Measurements from ENCODE around the gene PRPH.

Gene PRPH

DNA sequence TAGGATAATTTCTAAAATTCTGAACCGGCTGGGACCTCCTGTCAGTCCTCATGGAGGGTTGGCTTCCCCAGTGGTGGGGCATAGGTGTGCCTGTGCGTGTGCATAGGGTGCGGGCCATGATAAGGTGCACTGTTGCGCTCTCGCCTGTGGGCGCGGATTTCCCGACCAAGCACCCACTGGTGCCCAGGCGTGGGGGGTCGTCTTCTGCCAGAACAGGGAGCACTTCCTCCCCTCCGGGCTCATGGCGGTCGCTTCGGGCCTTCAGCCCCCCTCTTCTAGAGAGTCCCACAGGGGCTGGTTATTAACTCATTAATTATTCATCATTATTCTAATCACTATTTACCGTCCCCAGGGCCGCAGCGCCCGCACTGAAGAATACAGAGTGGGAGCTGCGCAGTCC is 39.3 kb downstream of the PRPH start:
- H3K4me1 ChIP-seq: peaks cover 15% of the 10 kb centered on the region
- TF ChIP-seq, protein P1, sequence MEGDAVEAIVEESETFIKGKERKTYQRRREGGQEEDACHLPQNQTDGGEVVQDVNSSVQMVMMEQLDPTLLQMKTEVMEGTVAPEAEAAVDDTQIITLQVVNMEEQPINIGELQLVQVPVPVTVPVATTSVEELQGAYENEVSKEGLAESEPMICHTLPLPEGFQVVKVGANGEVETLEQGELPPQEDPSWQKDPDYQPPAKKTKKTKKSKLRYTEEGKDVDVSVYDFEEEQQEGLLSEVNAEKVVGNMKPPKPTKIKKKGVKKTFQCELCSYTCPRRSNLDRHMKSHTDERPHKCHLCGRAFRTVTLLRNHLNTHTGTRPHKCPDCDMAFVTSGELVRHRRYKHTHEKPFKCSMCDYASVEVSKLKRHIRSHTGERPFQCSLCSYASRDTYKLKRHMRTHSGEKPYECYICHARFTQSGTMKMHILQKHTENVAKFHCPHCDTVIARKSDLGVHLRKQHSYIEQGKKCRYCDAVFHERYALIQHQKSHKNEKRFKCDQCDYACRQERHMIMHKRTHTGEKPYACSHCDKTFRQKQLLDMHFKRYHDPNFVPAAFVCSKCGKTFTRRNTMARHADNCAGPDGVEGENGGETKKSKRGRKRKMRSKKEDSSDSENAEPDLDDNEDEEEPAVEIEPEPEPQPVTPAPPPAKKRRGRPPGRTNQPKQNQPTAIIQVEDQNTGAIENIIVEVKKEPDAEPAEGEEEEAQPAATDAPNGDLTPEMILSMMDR (IDR thresholded peaks at IDR 0.05; ENCODE audit: low read depth, low read length): no peak
- no peaks in the 10 kb centered on the region for H3K9me3 ChIP-seq
- DNase-seq: no peak
- no peak overlapping the region for H3K4me3 ChIP-seq (ENCODE audit: low read depth, low read length)
- peaks cover 16% of the 10 kb centered on the region for H3K36me3 ChIP-seq
- peaks cover 3% of the 10 kb centered on the region; the same call in 1 of the 2 replicates for H3K27me3 ChIP-seq

DNA sequence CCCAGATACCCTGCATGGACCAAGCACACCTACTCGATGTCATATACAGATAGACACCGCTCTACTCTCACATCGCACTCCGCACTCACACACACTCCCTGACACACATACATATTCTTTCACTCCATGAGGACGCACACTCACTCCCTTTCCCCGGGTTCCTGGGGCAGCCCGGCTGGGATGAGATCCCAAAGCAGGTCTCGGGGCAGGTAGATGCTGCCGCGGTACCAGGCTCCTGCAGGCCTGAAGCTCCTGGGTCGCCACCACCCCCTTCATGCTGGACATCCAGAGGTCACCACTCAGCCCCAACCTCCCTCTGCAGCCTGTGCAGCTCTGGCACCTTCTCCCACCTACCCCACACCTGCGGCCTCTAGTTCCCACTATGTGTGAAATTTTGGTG is 39.7 kb downstream of the PRPH start:
- Histone ChIP-seq H3K36me3 (peaks cover 12% of the 10 kb centered on the region), H3K4me1 (peaks cover 19% of the 10 kb centered on the region), H3K4me3 (ENCODE audit: low read depth, low read length) (no peak overlapping the region), H3K9me3 (no peaks in the 10 kb centered on the region), H3K27me3 (peaks cover 3% of the 10 kb centered on the region; the same call in 1 of the 2 replicates)
- TF ChIP-seq, protein P1 (IDR thresholded peaks at IDR 0.05; ENCODE audit: low read depth, low read length): no peak
- no peak for DNase-seq

DNA sequence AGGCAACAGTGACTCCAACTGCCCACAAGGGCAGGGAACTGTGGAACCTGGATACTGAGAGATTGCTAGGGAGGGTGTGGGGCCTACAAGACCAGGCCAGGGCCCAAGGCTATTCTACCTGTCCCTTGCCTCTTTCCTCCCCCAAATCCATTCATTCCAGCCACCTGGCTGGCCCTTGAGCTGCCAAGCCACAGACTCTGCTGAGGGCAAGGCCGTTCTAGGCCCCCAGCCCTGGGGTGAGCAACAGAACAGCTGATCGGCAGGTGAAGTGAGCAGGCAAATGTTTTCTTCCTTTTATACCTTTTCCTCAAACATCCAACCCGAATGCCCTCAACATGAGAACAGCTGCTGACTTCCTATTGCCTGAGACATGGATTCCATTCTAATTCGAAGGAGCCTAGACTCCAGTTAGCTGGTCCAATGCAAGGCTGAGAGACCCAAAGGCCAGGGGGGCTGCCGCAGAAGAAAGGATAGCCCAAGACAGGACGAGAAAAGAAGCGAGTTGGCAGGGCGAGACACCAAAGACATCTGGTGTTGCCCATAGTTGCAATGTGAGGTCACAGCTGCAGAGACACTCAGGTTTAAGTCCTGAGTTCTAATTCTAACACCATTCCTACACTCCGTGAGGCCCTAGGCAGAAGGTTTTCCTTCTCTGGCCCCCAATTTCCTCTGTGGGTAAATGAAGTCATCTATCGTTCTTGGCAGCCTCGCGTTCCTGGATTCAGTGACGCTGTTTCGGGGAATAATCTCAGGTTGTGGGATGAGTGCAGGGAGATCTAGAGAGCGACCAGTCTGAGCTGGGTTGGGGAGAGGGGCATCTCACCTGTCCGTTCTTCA is 40.4 kb downstream of the PRPH start:
- TF ChIP-seq, protein P1 (IDR thresholded peaks at IDR 0.05; ENCODE audit: low read depth, low read length): no peak
- H3K36me3 ChIP-seq: peaks cover 7% of the 10 kb centered on the region
- H3K27me3 ChIP-seq: peaks cover 3% of the 10 kb centered on the region; the same call in 1 of the 2 replicates
- DNase-seq: no peak
- H3K4me1 ChIP-seq: peaks cover 22% of the 10 kb centered on the region
- no peak overlapping the region for H3K4me3 ChIP-seq (ENCODE audit: low read depth, low read length)
- H3K9me3 ChIP-seq: no peaks in the 10 kb centered on the region

DNA sequence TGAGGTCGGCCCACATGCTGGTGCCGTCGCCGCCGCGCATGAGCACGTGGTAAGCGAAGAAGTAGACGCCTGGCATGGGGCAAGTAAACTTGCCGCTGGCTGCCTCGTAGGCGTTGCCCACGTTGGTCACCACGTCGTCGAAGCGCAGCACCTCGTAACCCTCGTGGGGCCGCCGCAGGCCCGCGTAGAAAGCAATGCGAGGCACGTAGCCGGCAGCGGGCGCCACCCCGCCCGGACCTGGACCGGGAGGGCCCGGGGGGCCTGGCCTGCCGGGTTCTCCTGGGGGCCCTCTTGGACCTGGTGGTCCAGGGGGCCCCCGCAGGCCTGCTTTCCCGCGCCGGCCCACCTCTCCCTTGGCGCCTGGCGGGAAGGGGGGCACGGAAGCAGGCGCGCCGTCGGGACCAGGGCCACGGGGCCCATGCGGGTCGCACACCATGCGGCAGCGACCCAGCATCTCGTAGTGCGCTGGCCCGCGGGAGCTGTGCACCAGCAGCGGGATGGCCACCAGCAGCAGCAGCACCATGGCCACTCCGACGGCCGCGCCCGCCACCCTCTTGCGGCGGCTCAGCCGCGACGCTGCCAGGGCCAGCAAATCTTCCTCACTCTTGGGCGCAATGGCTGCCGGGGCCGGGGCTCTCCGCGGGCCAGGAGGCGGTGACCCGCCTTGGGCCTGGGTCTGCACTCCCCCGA is 41.2 kb downstream of the PRPH start:
- H3K4me3 ChIP-seq (ENCODE audit: low read depth, low read length): peak overlapping the region; percentile 76

DNA sequence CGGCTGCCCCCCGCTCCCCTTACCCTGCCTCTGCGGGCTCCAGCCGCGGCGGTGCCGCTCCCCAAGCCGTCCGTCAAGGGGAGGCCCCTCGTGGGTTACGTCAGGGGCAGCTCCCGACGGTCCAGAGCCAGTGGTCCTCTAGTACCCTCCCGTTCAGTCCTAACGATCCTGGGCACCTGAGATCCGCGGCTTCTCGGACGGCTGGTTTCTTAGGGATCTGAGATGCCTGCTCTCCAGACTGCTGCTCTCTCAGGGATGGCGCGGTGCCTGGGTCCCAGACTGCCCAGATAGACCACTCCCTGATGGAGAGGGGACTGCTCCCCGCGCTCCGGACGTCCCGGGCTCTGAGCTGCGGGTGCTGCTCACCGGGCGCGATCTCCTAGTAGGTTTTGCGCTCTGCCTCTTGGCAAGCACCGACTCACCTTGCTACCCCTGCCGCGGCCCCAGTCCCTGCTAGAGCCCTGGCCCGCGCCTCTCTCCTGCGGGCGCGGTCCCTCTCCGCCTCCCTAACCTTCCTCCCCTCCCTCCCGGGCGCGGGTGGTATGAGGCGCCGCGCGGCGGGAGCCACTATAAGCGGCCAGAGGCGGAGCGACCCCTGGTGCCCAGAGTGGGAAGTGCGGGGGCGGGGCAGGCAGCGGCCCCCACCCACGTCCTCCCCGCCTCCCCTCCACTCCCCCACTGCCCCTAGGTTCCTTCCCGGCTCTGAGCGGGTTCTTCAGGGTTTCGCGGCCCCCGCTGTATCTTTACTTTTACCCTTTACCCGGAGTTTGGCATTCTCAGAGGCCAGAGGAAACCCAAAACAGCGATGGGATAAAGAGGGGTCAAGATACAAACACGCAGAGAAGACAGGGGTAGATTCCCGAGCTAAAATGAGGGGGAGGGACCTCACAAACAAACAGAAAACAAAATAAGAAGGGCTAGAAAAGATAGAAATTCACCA is 42.0 kb downstream of the PRPH start, which contains the start of gene C1QL4:
Gene C1QL4, minus strand, starts transcription at position 544 of the 940 bp plus-strand sequence. CDS start 711 bp downstream, outside the sequence.
- peak; percentile 91 for DNase-seq
- Histone ChIP-seq H3K27me3 (peaks cover 3% of the 10 kb centered on the region; the same call in 1 of the 2 replicates), H3K4me3 (ENCODE audit: low read depth, low read length) (peak within 1 kb of the TSS; percentile 76), H3K9me3 (no peaks in the 10 kb centered on the region), H3K4me1 (peaks cover 16% of the 10 kb centered on the region), H3K36me3 (no peaks in the 10 kb centered on the region)
- TF ChIP-seq, protein P1 (IDR thresholded peaks at IDR 0.05; ENCODE audit: low read depth, low read length): peak; percentile 80

More for the DNA sequence above, 41.2 kb downstream of the PRPH start:
- Histone ChIP-seq H3K9me3 (no peaks in the 10 kb centered on the region), H3K36me3 (peaks cover 2% of the 10 kb centered on the region), H3K27me3 (peaks cover 3% of the 10 kb centered on the region; the same call in 1 of the 2 replicates), H3K4me1 (peaks cover 21% of the 10 kb centered on the region)
- TF ChIP-seq, protein P1 (IDR thresholded peaks at IDR 0.05; ENCODE audit: low read depth, low read length): no peak
- no peak for DNase-seq

Data from BE2C (cell line).